ENCODE data around the gene INO80D.

DNA sequence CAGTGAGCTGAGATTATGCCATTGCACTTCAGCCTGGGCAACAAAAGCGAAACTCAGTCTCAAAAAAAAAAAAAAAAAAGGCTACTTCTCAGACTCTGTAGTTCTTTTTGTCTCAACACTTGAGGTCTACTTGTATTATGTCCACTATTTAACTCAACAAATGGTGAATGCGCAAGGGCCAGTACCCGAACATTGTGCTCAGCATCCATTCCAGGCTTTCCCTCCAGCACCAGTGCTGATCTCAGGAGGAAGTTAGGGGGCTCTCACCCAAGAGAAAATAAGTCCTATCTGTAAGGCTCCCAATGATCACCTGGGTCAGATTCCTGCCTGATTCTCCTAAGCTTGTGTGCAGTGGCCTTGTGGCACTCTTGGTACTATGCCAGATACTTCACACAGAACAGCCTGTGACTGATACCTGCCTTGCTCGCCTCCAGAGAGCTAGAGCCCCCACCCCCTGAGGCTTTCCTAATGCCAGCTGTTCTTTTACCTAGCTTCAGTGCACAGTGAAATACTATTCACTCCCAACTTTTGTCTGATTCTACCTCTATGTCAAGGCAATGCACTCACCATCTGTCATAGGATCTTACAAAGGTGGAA, 74.9 kb downstream of the INO80D start:
- TF ChIP-seq POLR2A (IDR thresholded peaks at IDR 0.05; ENCODE audit: borderline replicate concordance, extremely low read depth, insufficient read depth, insufficient read length) = no peak
- TF ChIP-seq EZH2phosphoT487 (IDR thresholded peaks at IDR 0.05; ENCODE audit: borderline replicate concordance) = no peak
- TF ChIP-seq, protein P1, sequence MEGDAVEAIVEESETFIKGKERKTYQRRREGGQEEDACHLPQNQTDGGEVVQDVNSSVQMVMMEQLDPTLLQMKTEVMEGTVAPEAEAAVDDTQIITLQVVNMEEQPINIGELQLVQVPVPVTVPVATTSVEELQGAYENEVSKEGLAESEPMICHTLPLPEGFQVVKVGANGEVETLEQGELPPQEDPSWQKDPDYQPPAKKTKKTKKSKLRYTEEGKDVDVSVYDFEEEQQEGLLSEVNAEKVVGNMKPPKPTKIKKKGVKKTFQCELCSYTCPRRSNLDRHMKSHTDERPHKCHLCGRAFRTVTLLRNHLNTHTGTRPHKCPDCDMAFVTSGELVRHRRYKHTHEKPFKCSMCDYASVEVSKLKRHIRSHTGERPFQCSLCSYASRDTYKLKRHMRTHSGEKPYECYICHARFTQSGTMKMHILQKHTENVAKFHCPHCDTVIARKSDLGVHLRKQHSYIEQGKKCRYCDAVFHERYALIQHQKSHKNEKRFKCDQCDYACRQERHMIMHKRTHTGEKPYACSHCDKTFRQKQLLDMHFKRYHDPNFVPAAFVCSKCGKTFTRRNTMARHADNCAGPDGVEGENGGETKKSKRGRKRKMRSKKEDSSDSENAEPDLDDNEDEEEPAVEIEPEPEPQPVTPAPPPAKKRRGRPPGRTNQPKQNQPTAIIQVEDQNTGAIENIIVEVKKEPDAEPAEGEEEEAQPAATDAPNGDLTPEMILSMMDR (IDR thresholded peaks at IDR 0.05 in 2 of 3, conservative IDR thresholded peaks at IDR 0.05 in 1 of 3; ENCODE audit: borderline replicate concordance in 1 of 3, insufficient read depth in 1 of 3, low read depth in 2 of 3, low read length in 2 of 3) = no peak

Measured in HCT116 (cell line).